OCI-LY7 (cell line): Measurements from ENCODE around the gene CFAP90.

Experiments
- EZH2phosphoT487 ChIP-seq: fragments of 200-600 bp; sonication (generic); IDR thresholded peaks from 2 replicates; pipeline ENCODE4 v1.6.1; 2018; ENCODE audit warnings: low read depth, borderline replicate concordance, mild to moderate bottlenecking, mixed run types, antibody characterized with exemption, low read length, moderate library complexity, mixed read lengths
- TF ChIP-seq, protein P1 (sequence below): fragments of 200-600 bp; sonication (generic); conservative IDR thresholded peaks from 2 replicates; pipeline ENCODE4 v1.5.1; 2014; ENCODE audit warnings: mild to moderate bottlenecking, antibody characterized with exemption, low read length, moderate library complexity, mixed read lengths

DNA sequence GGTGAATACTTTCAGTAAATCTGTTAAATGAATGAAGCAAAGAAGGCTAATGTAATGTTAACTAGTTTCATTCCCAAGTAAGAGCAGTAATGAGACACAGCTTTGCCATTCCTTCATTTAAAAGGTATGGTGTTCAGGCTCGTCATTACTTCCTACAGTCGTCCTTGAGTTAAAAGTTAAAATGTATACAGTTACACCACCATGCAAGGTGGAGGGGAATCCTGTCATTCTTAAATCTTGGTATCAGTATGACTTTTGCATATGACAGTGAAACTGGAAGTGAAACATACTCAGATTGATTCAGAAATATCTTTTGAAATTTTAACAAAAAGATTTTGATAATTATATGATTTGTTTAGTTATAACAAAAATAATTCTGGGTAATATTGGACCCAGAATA lies 43.9 kb upstream of the CFAP90 start:
- TF ChIP-seq, protein P1, sequence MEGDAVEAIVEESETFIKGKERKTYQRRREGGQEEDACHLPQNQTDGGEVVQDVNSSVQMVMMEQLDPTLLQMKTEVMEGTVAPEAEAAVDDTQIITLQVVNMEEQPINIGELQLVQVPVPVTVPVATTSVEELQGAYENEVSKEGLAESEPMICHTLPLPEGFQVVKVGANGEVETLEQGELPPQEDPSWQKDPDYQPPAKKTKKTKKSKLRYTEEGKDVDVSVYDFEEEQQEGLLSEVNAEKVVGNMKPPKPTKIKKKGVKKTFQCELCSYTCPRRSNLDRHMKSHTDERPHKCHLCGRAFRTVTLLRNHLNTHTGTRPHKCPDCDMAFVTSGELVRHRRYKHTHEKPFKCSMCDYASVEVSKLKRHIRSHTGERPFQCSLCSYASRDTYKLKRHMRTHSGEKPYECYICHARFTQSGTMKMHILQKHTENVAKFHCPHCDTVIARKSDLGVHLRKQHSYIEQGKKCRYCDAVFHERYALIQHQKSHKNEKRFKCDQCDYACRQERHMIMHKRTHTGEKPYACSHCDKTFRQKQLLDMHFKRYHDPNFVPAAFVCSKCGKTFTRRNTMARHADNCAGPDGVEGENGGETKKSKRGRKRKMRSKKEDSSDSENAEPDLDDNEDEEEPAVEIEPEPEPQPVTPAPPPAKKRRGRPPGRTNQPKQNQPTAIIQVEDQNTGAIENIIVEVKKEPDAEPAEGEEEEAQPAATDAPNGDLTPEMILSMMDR, result no peak
- no peak for TF ChIP-seq EZH2phosphoT487
